HG03442 (cell line): ENCODE measurements around the gene FBLN2.

Experiments
- ATAC-seq: cut with Tn5 transposase; IDR thresholded peaks from one replicate; pipeline ENCODE4 v1.9.1; 2021; ENCODE audit warnings: mild to moderate bottlenecking, moderate library complexity; ENCODE audit not compliant: unreplicated experiment

The FBLN2 gene

GRCh38 chr3:13634615-13635014 lies 85.7 kb downstream of the FBLN2 start:
- no peak for ATAC-seq

GRCh38 chr3:13636186-13636585 lies 87.3 kb downstream of the FBLN2 start:
- no peak for ATAC-seq

- ATAC-seq, result no peak
Measured at GRCh38 chr3:13636874-13637273, 87.9 kb downstream of the FBLN2 start.

- ATAC-seq, result no peak
Measured at GRCh38 chr3:13637311-13637891, 88.5 kb downstream of the FBLN2 start.

- ATAC-seq, result no peak
Measured at GRCh38 chr3:13637953-13638352, 89.0 kb downstream of the FBLN2 start.

GRCh38 chr3:13638927-13639326 lies 90.0 kb downstream of the FBLN2 start:
- ATAC-seq, result no peak

- no peak for ATAC-seq
Measured at GRCh38 chr3:13642597-13642996, 93.7 kb downstream of the FBLN2 start.

GRCh38 chr3:13644341-13645117 lies 95.6 kb downstream of the FBLN2 start:
- no peak for ATAC-seq

- no peak for ATAC-seq
Measured at GRCh38 chr3:13645801-13646637, 97.1 kb downstream of the FBLN2 start.

GRCh38 chr3:13647298-13648059 lies 98.6 kb downstream of the FBLN2 start:
- no peak for ATAC-seq

- ATAC-seq, result peak; percentile 45
Measured at GRCh38 chr3:13648060-13649001, 99.4 kb downstream of the FBLN2 start.

GRCh38 chr3:13650210-13651056 lies 101.5 kb downstream of the FBLN2 start:
- ATAC-seq, result peak; percentile 47

GRCh38 chr3:13651057-13651400 lies 102.1 kb downstream of the FBLN2 start:
- no peak for ATAC-seq

GRCh38 chr3:13651775-13652428 lies 103.0 kb downstream of the FBLN2 start:
- no peak for ATAC-seq

GRCh38 chr3:13652728-13653127 lies 103.8 kb downstream of the FBLN2 start:
- ATAC-seq, result no peak

- ATAC-seq, result no peak
Measured at GRCh38 chr3:13653631-13654279, 104.8 kb downstream of the FBLN2 start.

GRCh38 chr3:13654330-13655060 lies 105.6 kb downstream of the FBLN2 start:
- no peak for ATAC-seq
